Activated B cell treated with CpG ODN at 0.5 μM for 24 hours (primary cell): ENCODE measurements around the gene CACNA1E. TPM values are rescaled to one million over a fixed set of nuclear protein-coding genes. Genes with fewer than 3 reads are reported as not detected.

ENCODE experiments used
- ATAC-seq: fragments of 200-7000 bp; cut with Tn5 transposase; one replicate; pipeline ENCODE4 v1.10.0; 2021; ENCODE audit warnings: low read depth, mild to moderate bottlenecking, moderate library complexity
- CTCF ChIA-PET: fragments of 350-600 bp; sonication (Branson Sonifier 250); formaldehyde crosslinking; loops from one replicate; lab custom pipeline; 2021; ENCODE audit warnings: antibody characterized with exemption; lab: Charles Lee
- POLR2A ChIA-PET: fragments of 350-600 bp; sonication (Branson Sonifier 250); formaldehyde crosslinking; loops from one replicate; lab custom pipeline; 2021; ENCODE audit warnings: antibody characterized with exemption; lab: Charles Lee
- DNase-seq: peaks from one replicate; pipeline ENCODE4 v3.0.0; 2022
- H3K27ac Mint-ChIP-seq: one replicate; pipeline ENCODE4 v1.8.0; 2020; ENCODE audit warnings: mixed read lengths
- H3K27me3 Mint-ChIP-seq: one replicate; pipeline ENCODE4 v1.8.0; 2021; ENCODE audit warnings: mixed read lengths
- H3K36me3 Mint-ChIP-seq: one replicate; pipeline ENCODE4 v1.8.0; 2021; ENCODE audit warnings: low read depth, mixed read lengths
- H3K4me1 Mint-ChIP-seq: one replicate; pipeline ENCODE4 v1.8.0; 2021; ENCODE audit warnings: mixed read lengths
- H3K4me3 Mint-ChIP-seq: one replicate; pipeline ENCODE4 v1.8.0; 2020; ENCODE audit warnings: mild to moderate bottlenecking, mixed read lengths
- H3K9me3 Mint-ChIP-seq: one replicate; pipeline ENCODE4 v1.8.0; 2020; ENCODE audit warnings: mixed read lengths
- intact Hi-C: fragments of 100-400 bp; cut with micrococcal nuclease; formaldehyde crosslinking; loops from one replicate; pipeline ENCODE4 v1.15.1; 2024
- total RNA-seq: library from RNA; stranded (reverse); gene quantifications from 2 replicates; pipeline ENCODE4 v1.2.3, GENCODE V29; 2022
- TF ChIP-seq, protein P1 (sequence below): fragments of 200-600 bp; IDR thresholded peaks from one replicate; pipeline ENCODE4 v1.8.0; 2022; ENCODE audit warnings: antibody characterized with exemption, mild to moderate bottlenecking

CACNA1E gene
- total RNA-seq, 1 donor from 2014 or later = 0.91 TPM

DNA sequence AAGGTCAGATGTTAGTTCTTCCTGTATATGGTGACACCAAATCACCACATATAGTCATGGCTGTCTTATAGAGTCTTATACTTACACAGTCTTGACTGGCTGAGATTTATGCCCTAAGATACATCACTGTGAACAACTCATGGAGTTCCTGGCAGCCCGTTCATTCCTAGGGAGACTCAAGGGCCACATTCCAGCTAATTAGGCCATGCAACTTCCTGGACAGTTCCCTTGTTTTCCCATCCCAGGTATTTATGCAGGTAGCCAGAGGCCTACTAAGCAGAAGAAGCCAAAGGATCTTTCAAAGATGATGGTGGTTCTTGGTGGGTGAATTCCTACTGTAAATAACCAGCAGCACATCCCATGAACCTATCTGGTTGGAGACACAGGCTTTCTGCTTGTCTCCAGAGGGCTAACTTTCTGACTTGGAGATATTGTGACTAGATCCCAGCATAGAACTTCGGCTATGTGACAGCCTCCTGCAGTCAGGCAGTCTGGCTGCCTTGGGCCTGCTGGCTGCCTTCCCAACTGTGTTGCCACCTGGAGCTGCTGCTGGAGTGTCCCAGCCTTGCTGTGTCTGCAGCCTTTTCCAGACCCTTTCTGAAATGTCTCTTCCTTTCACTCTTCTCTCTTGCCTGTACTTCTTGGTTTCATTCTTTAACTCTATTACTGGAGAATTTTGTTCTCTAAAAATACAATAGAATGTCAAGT is 283.8 kb downstream of the CACNA1E start:
- ChIA-PET POLR2A (no interaction called here), CTCF (no interaction called here)
- intact Hi-C loops = no loop called here

DNA sequence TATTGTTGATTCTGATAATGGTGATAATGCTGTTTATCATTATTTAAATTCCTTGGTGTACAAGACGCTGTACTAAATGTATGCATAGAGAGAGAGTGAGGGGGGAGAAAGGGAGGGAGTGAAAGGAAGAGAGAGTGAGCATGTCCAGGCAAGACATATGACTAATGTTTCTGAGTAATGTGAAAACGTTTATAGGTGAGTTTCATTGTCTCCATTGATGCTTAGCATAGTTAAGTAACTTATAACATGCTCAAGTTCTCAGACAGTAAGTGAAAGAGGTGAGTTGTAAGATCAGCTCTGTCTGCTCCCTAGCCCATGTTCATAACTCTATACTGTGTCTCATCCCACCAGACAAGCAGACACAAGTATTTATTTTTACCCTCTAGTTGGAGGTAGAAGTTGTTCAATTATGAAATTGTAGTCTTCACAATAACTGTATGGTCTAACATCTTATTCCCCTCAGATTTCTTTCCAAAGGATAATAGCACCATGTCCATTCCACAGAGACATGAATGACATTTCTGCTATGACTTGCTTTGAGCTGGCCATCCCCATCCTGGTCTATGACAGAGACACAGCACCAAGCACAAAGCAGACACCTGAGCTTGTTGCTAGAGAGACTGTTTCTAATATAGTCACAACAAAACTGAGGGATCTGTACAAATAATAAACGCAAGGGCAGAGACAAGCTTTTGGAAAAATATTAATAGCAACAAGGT is 285.1 kb downstream of the CACNA1E start:
- peaks cover under 1% of the 10 kb centered on the region for H3K27me3 Mint-ChIP-seq
- intact Hi-C loops = no loop called here

More for the DNA sequence above, 283.8 kb downstream of the CACNA1E start:
- Mint-ChIP-seq H3K27ac (no peak overlapping the region), H3K9me3 (no peaks in the 10 kb centered on the region), H3K4me3 (no peak overlapping the region), H3K4me1 (no peaks in the 10 kb centered on the region), H3K36me3 (no peaks in the 10 kb centered on the region), H3K27me3 (peaks cover 1% of the 10 kb centered on the region)
- ATAC-seq (no peak), DNase-seq (no peak)
- TF ChIP-seq, protein P1, sequence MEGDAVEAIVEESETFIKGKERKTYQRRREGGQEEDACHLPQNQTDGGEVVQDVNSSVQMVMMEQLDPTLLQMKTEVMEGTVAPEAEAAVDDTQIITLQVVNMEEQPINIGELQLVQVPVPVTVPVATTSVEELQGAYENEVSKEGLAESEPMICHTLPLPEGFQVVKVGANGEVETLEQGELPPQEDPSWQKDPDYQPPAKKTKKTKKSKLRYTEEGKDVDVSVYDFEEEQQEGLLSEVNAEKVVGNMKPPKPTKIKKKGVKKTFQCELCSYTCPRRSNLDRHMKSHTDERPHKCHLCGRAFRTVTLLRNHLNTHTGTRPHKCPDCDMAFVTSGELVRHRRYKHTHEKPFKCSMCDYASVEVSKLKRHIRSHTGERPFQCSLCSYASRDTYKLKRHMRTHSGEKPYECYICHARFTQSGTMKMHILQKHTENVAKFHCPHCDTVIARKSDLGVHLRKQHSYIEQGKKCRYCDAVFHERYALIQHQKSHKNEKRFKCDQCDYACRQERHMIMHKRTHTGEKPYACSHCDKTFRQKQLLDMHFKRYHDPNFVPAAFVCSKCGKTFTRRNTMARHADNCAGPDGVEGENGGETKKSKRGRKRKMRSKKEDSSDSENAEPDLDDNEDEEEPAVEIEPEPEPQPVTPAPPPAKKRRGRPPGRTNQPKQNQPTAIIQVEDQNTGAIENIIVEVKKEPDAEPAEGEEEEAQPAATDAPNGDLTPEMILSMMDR = no peak

DNA sequence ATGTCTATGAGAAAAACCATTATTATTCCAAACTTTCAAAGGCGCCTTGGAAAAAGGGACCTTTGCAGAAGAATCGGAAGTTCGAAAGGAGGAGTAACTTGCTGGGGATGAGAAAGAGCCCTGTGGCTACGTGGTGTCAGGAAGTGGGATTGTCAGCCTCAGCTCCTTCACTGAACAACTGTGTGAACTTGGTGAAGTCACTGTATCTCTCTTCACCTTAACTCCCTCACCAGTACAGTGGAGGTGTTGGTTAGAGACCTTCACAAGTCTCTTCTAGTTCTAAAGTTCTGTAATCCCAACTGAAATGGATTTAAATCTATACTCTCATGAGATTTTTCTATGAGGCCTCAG is 285.6 kb downstream of the CACNA1E start:
- Mint-ChIP-seq H3K9me3 (no peaks in the 10 kb centered on the region), H3K4me1 (no peaks in the 10 kb centered on the region), H3K27me3 (no peaks in the 10 kb centered on the region), H3K4me3 (no peak overlapping the region), H3K27ac (no peak overlapping the region), H3K36me3 (no peaks in the 10 kb centered on the region)
- DNase-seq (no peak), ATAC-seq (no peak)
- CTCF ChIA-PET = no interaction called here
- intact Hi-C loops = no loop called here
- TF ChIP-seq, protein P1 = no peak
- POLR2A ChIA-PET = no interaction called here

More for the DNA sequence above, 285.1 kb downstream of the CACNA1E start:
- H3K4me3 Mint-ChIP-seq = no peak overlapping the region
- no peaks in the 10 kb centered on the region for H3K36me3 Mint-ChIP-seq
- TF ChIP-seq, protein P1 = no peak
- H3K9me3 Mint-ChIP-seq = no peaks in the 10 kb centered on the region
- ATAC-seq (no peak), DNase-seq (no peak)
- ChIA-PET POLR2A (no interaction called here), CTCF (no interaction called here)
- no peaks in the 10 kb centered on the region for H3K4me1 Mint-ChIP-seq
- H3K27ac Mint-ChIP-seq = no peak overlapping the region

DNA sequence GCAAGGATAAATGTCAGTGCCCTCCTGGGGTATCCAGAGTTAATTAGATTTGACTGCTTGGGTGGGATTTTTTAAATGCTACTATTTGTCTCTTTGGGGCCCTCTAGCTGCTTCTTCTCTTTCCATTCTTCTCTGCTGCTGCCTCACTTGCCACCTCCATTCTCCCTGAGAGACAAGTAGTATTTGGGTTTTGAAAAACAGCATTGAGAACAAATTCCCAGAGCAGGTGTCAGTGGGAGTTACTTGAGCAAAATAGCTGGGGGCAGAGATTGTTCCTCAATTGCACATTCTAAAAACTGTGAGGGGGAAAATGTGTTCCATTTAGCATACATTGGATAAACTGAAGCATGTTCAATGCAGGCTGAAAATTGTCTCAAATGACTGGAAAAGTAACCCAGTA is 286.5 kb downstream of the CACNA1E start:
- H3K27me3 Mint-ChIP-seq = no peaks in the 10 kb centered on the region
- ATAC-seq (no peak), DNase-seq (no peak)
- intact Hi-C loops = no loop called here
- no peak overlapping the region for H3K27ac Mint-ChIP-seq
- H3K4me1 Mint-ChIP-seq = no peaks in the 10 kb centered on the region
- H3K9me3 Mint-ChIP-seq = no peaks in the 10 kb centered on the region
- TF ChIP-seq, protein P1 = no peak
- no peaks in the 10 kb centered on the region for H3K36me3 Mint-ChIP-seq
- no peak overlapping the region for H3K4me3 Mint-ChIP-seq
- CTCF ChIA-PET = no interaction called here
- POLR2A ChIA-PET = no interaction called here

DNA sequence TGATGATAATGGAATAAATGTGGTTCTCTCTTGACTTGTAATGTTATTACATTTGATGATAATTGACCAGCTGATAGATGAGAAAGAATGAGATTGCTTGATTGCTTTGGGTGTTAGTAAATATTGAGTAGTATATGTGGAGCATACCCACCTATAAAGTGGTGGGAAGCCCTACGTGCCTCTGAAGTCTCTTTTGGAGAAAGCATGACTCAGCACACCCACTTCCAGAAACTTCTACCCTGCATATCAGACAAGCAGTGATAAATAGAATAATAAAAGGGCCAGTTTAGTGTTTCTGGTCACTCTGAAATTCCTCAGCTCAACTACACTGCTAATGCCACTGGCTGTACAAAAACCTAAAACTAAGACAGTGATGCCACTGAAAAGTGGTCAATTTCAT is 289.4 kb downstream of the CACNA1E start:
- Mint-ChIP-seq H3K4me1 (no peaks in the 10 kb centered on the region), H3K4me3 (no peak overlapping the region), H3K36me3 (no peaks in the 10 kb centered on the region), H3K27ac (no peak overlapping the region), H3K9me3 (no peaks in the 10 kb centered on the region), H3K27me3 (no peaks in the 10 kb centered on the region)
- ChIA-PET CTCF (no interaction called here), POLR2A (no interaction called here)
- DNase-seq (no peak), ATAC-seq (no peak)
- TF ChIP-seq, protein P1 = no peak
- intact Hi-C loops = no loop called here
